Effector CD4-positive, alpha-beta T cell (primary cell): Measurements from ENCODE around the gene COL13A1.

ENCODE experiments used
- DNase-seq: peaks from one replicate; pipeline ENCODE4 v3.0.0-alpha.2; 2020

Gene COL13A1

DNA sequence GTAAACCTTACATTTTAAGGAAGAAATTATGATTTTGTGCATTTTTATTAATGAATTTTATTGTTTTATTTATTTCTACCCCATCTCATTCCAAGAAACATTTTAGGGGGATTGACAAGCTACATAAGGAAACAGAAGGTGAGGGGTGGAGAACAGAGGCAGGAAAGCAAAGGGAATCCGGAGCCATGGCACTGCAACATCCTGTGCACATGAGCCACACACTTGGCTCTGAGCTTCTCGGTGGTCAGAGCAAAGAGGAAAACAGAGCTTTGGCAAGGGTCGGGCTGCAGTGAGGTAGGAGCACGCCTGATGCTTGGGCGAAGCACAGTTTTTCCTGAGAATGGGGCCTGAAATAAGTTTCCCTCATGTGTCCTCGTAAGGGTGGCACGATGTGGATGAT lies 68.9 kb downstream of the COL13A1 start:
- DNase-seq = no peak

DNA sequence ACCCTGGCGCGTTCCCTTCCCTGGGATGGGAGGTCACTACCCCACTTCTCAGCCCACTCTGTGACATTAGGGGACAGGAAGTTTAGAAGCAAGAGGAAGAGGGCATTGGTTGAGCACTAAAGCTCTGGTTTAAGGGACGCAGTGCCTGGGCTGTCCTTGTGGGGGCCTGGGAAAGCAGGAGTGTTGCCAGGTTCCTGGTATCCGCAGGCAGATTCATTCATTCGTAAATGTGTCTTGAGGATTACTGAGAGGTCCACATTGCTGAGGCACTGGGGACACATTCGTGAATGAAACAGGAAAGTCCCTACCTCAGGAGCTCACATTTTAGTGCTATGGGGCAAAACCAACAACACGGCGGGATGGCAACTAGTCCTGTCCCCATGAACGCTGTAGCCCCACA lies 69.4 kb downstream of the COL13A1 start:
- DNase-seq = no peak

DNA sequence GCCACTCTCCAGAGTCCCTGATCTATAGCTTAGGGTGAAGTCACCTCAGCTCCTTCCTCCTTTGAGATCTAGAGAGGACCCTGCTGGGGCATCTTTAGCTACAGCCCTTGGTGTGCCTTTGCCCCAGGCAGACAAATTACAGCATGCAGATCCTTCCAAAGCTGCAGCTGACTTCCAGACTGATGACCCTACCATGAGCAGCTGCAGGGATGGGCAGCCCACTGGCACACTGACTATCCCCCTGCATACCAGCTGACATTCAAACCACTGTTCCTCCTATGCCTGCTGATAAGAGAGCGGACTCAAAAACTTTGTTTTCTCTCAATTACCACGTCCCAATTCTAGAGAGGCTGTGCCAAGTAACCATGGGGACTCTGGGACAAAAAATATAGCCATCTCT lies 70.6 kb downstream of the COL13A1 start:
- no peak for DNase-seq

DNA sequence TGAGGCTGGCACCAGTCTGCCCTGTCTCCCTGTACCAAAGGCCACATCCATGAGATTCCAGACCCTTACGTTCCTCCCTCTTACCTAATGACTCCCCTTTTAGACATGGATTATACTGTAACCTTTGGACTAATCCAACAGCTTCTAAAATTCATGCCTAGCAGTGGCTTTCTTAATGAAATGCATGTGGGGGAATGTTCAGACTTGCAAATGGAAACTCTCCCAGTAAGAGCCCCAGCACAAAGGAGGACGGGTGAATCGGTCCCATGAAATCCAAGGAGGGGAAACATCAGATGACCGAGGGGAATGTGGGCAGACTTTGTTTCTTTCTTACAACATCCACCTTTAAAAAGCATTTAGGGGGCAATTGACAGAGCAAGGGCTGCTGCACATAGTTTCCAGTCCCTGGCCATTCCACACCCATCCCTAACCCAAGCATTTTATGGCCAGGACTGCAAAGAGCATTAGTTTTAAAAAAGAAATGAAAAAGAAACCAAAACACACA lies 71.5 kb downstream of the COL13A1 start:
- DNase-seq = no peak

DNA sequence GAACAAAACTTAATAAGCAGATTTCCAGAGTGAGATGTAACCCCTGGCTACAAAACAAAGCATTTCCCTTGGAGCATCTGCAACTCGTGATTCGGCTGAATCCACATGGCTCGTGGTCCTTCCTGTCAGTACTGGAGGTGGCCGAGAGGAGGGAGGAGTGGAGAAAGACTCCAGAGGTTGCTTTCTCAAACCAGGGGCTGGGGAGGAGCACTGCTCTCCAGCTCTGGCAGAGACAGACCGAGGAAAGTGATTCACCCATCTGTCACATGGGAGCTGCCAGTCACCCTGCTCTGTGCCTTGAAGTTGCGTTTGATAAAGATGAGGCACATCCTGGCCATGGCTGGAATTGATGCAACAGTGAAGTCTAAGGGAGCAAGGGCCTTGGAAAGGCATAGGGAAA lies 72.7 kb downstream of the COL13A1 start:
- DNase-seq = no peak

DNA sequence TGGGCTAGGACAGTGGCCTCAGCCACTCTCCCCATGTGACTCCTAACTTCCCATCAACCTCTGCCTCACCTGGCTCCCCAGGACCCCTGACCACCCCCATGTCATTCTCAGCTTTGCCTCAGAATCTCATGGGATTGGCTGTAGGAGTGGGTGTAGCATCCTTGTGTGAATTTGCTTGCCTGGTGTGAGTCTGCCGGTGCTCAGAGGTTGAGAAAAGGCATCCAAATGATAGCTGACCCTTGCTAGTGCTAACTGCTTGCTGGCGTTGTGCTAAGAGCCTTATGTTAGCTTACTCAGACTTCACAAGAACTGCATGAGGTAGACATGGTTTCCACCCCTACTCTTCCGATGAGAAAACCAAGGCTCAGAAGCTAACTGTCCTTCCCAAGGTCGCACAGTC lies 74.2 kb downstream of the COL13A1 start:
- DNase-seq = no peak

DNA sequence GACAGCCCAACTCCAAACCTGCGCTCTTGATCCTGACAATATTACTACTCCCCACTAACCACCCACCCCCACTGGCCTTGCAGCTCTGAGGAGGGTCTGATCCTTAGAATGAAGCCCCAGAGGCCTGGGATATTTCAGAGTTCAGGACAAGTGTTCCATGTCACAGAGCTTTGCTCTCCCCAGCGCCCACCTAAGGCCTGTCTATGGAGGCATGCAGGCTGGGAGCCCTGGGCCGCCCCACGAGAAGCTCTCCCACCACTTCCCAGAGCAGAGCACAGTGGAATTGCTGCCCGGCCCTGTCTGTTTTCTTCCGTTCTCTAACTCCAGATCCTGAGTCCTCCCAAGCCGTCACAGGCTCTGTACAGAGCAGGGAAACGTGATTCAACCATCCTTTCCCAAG lies 74.6 kb downstream of the COL13A1 start:
- no peak for DNase-seq

- no peak for DNase-seq
These were observed 75.2 kb downstream of the COL13A1 start for GRCh38 chr10:69876931-69877330.

DNA sequence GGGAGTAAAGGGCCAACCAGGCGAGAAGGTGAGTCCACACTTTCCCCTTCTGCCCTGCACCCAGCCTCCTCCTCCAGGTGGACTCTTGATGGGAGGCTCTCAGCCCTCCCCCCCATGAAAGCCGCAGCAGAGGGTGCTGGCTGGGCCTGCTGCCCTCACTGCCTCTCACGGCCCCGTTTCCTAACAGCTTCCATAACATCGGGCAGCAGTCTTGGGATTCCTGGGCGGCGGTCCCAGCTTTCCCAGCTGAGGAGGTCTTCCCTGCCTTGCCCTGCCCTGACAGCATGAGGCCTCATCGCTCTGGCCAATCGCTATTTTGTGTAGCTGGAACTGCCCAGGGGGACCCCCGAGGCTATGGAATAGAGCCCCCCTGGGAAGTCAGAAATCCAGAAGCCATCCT lies 76.3 kb downstream of the COL13A1 start:
- no peak for DNase-seq

GRCh38 chr10:69878951-69879350 lies 77.2 kb downstream of the COL13A1 start:
- DNase-seq = no peak

- DNase-seq = no peak
These were observed 78.0 kb downstream of the COL13A1 start for GRCh38 chr10:69879634-69880257.

DNA sequence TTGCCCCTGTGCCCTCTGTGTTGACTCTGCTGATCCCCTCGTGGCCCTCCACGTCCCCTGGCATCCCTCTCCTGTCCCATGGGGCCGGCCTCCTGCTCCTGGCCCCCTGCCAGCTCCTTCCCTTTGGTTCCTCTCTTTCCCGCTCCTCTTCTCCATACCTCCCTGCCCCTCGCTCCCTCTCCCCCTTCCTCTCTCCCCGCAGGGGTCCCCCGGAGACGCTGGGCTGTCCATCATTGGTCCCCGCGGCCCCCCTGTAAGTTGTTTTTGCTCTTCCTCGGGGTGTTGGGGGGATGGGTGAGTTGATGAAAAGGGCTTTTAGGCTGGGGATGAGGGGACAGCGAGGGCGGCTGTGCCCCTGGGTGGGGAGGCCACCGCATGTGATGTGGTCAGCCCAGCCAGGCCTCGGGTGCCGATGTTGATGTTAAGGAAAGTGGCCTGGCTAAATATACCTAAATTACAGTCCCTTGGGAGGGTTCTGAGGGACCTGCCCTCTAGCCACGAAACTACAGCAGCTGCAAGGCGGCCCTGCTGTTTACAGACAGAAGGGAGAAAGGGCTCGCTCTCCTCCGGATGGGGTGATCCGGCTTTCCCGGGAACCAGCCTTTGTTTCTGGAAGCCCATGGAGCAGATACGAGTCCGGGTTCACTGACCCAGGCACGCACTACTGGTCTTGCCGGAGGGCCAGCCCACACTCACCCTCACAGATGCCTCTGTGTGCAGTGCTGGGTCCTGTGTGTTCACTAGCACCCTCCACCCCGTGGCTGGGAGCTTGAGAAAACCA lies 78.8 kb downstream of the COL13A1 start:
- no peak for DNase-seq

GRCh38 chr10:69881202-69881601 lies 79.5 kb downstream of the COL13A1 start:
- DNase-seq = no peak

- no peak for DNase-seq
These were observed 81.8 kb downstream of the COL13A1 start for GRCh38 chr10:69883310-69884023.

- no peak for DNase-seq
These were observed 82.3 kb downstream of the COL13A1 start for GRCh38 chr10:69884024-69884367.

- DNase-seq = no peak
These were observed 83.0 kb downstream of the COL13A1 start for GRCh38 chr10:69884686-69885085.

DNA sequence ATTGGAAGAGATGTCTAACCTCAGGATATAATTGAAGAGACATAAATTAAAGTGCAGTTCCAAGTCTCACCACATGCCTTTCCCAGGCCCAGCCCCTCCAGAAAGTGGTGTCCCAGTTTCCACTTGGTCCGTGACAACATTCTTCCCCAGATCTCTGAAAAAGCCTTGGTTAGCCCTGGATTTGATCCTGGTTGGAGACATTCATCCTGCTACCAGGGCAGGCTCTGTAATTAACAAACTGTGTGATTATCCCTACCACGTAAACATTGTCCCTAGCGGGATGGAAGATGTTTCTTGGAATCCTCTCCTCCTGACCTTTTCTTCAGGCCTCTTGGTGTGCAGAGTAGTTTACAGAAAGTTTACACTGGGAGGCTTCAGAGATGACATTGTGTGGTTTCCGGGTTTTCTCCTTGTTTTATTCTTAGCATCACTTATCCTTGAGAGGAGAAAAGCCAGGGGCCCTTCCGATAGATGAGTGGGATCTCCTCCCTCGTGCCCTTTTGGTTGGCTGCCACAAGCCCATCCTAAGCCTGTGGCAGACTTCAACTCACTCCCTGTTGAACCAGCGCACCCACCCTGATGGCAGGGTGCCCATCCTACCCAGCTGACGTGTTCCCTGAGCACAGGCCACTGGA lies 83.8 kb downstream of the COL13A1 start:
- DNase-seq = no peak

DNA sequence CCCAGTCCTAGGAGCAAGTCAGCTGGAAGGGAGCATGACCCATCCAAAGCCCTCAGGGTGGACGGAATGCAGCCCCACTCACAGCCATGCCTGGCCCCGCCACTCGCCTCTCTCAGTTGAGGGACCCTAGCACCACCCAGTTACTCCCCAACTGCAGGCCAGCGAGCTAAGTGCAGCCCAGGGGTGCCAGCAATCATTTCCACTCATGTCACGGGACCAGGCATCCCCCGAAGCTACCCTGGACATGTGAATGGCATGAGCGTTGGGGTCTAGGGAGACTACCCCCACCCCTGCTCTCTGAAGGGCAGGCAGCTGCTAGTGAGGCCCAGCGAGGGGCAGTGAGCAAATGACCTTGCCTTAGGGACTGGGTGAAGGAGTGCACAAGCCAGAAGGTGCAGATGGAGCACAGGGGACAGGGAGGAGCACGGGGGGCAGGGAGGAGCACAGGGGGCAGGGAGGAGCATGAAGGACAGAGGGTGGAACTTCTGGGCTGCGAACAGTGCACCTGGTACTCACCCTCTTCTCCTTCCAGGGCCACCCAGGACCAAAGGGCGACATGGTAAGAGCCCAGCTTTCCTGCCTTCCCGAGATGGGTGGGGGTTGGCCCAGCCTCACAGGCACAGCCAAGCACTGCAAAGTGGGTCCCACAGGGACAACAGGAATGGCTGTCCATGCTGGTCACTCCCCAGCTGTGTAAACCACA lies 87.3 kb downstream of the COL13A1 start:
- no peak for DNase-seq

- no peak for DNase-seq
These were observed 88.5 kb downstream of the COL13A1 start for GRCh38 chr10:69890065-69890847.

GRCh38 chr10:69891057-69891617 lies 89.4 kb downstream of the COL13A1 start:
- DNase-seq = no peak

- DNase-seq = no peak
These were observed 90.7 kb downstream of the COL13A1 start for GRCh38 chr10:69892406-69892805.

DNA sequence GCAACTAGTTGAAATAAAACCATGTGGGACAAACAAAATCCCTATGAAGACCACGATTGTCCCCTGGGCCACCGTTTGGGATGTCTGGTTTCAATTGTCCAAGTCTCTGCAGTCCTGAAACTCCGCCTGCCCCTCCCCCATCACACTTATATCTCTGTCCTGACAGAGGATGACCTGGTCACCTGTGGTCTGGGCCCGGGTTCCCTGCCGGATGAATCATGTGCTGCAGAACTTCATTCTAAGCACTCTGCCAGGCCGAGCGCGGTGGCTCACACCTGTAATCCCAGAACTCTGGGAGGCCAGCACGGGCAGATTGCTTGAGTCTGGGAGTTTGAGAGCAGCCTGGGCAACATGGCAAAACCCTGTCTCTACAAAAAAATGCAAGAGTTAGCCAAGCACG lies 91.1 kb downstream of the COL13A1 start:
- DNase-seq = no peak
